ENCODE results near the gene BICD1.

DNA sequence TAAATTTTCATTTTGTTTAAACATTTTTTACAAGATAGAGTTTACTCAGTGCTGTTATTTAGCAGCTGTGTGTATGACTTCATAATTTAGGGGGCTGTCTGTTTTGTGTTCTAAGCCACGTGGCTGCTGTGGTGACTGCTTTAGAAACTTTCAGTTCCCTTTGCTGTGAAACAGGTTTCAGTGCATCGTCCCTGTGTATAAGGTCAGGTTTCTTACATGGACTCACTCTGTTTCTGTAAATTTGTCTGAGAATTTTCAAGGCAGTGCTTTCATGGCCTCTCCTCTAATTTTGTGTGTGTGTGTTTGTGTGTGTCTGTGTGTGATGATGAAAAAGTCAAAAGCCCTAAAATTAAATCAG is 32.4 kb downstream of the BICD1 start:
- TF ChIP-seq POLR2A (IDR thresholded peaks at IDR 0.05; ENCODE audit: low read length) = no peak
- TF ChIP-seq GATA1 (IDR thresholded peaks at IDR 0.05; ENCODE audit: low read depth, low read length) = no peak

Data from erythroblast (primary cell).